Liver (tissue), 9 donors: ENCODE results near the gene BHLHA15. TPM values are rescaled to one million over a fixed set of nuclear protein-coding genes. Genes with fewer than 3 reads are reported as not detected.

ENCODE experiments used
- DNase-seq: peaks from one replicate; pipeline ENCODE4 v3.0.0-alpha.2; 2017; ENCODE audit warnings: low spot score
- H3K27ac ChIP-seq, 2 donors: one replicate each; pipeline ENCODE4 v1.7.0; 2013; ENCODE audit warnings: inconsistent platforms in 2 of 2, low read length in 2 of 2, control low read depth in 1 of 2, low read depth in 1 of 2, mild to moderate bottlenecking in 1 of 2
- H3K27me3 ChIP-seq, 4 donors: one replicate each; pipeline versions ENCODE4 v1.6.1 to v1.7.0; 2013; ENCODE audit warnings: low read length in 3 of 4, inconsistent platforms in 1 of 4, mild to moderate bottlenecking in 1 of 4, moderate library complexity in 1 of 4; ENCODE audit not compliant: control insufficient read depth in 4 of 4, insufficient read depth in 4 of 4
- H3K36me3 ChIP-seq, 4 donors: one replicate each; pipeline versions ENCODE4 v1.6.1 to v1.7.0; 2013; ENCODE audit warnings: low read length in 3 of 4, mild to moderate bottlenecking in 3 of 4, low read depth in 1 of 4, moderate library complexity in 1 of 4; ENCODE audit not compliant: control insufficient read depth in 4 of 4, insufficient read depth in 3 of 4
- H3K4me1 ChIP-seq, 4 donors: one replicate each; pipeline versions ENCODE4 v1.6.1 to v1.7.0; 2013; ENCODE audit warnings: low read length in 3 of 4, mild to moderate bottlenecking in 3 of 4, moderate library complexity in 1 of 4; ENCODE audit not compliant: control insufficient read depth in 4 of 4, insufficient read depth in 4 of 4
- H3K4me3 ChIP-seq, 3 donors: one replicate each; pipeline versions ENCODE4 v1.6.1 to v1.7.0; 2013; ENCODE audit warnings: low read length in 3 of 3, control low read depth in 1 of 3, low read depth in 1 of 3, mild to moderate bottlenecking in 1 of 3
- H3K9ac ChIP-seq, 2 donors: one replicate each; pipeline ENCODE4 v1.7.0; 2013; ENCODE audit warnings: low read length in 2 of 2, mild to moderate bottlenecking in 2 of 2, moderate library complexity in 2 of 2, control low read depth in 1 of 2, low read depth in 1 of 2
- H3K9me3 ChIP-seq, 4 donors: one replicate each; pipeline versions ENCODE4 v1.6.1 to v1.7.0; 2013; ENCODE audit warnings: low read length in 3 of 4; ENCODE audit not compliant: control insufficient read depth in 4 of 4
- EGR1 ChIP-seq, 2 donors: IDR thresholded peaks; 2 replicates each; pipeline ENCODE4 v1.6.1; 2016 to 2018; ENCODE audit warnings: antibody characterized with exemption in 2 of 2, low read depth in 2 of 2
- FOXA1 ChIP-seq: IDR thresholded peaks from 2 replicates; pipeline ENCODE4 v1.6.1; 2016; ENCODE audit warnings: antibody characterized with exemption
- FOXA2 ChIP-seq: IDR thresholded peaks from 2 replicates; pipeline ENCODE4 v1.6.1; 2016; ENCODE audit warnings: antibody characterized with exemption
- GABPA ChIP-seq, 2 donors: IDR thresholded peaks in 1 of 2; conservative IDR thresholded peaks in 1 of 2; 2 replicates each; pipeline ENCODE4 v1.6.1; 2016; ENCODE audit warnings: antibody characterized with exemption in 2 of 2, mild to moderate bottlenecking in 1 of 2, moderate library complexity in 1 of 2
- HNF4A ChIP-seq, 2 donors: conservative IDR thresholded peaks; 2 replicates each; pipeline ENCODE4 v1.6.1; 2016; ENCODE audit warnings: antibody characterized with exemption in 2 of 2, mild to moderate bottlenecking in 2 of 2
- HNF4G ChIP-seq: IDR thresholded peaks from 2 replicates; pipeline ENCODE4 v1.6.1; 2016; ENCODE audit warnings: antibody characterized with exemption
- NR2F2 ChIP-seq: IDR thresholded peaks from 2 replicates; pipeline ENCODE4 v1.6.1; 2016; ENCODE audit warnings: antibody characterized with exemption
- RXRA ChIP-seq, 2 donors: IDR thresholded peaks; 2 replicates each; pipeline ENCODE4 v1.6.1; 2017 to 2018; ENCODE audit warnings: antibody characterized with exemption in 2 of 2, mild to moderate bottlenecking in 1 of 2
- SP1 ChIP-seq: IDR thresholded peaks from 2 replicates; pipeline ENCODE4 v1.6.1; 2018; ENCODE audit warnings: antibody characterized with exemption, mild to moderate bottlenecking
- WGBS: extraction: QIAGEN DNeasy Blood & Tissue Kit; methylation state at CpG from one replicate; pipeline ENCODE4 v1.1.7; 2013; 5-methylcytosine and 5-hydroxymethylcytosine counted together
- polyA plus RNA-seq, 2 donors: library from polyadenylated mRNA; stranded (reverse) in 1 of 2; unstranded in 1 of 2; fragments of 200-250 nt in 1 of 2; fragments of >200 nt in 1 of 2; fragmentation: Nextera tagmentation in 1 of 2; extraction: Ambion mirVana in 1 of 2; gene quantifications; one replicate each; pipeline versions ENCODE4 v1.2.1 to v1.2.3, GENCODE V29; 2013 to 2015
- total RNA-seq, 2 donors: library from RNA; depleted of rRNA; stranded (reverse); fragments of >200 nt; gene quantifications; one replicate each; pipeline ENCODE4 v1.2.3, GENCODE V29; 2014
- TF ChIP-seq, protein P1 (sequence below): fragments of 150-350 bp; IDR thresholded peaks from 2 replicates; pipeline ENCODE4 v1.5.1; 2017; ENCODE audit warnings: improper control_type of control experiment, low read depth, low read length; ENCODE audit not compliant: missing input control
- TF ChIP-seq, protein P2 (sequence below): IDR thresholded peaks from 2 replicates; pipeline ENCODE4 v1.6.1; 2016; ENCODE audit warnings: antibody characterized with exemption
- TF ChIP-seq, protein P3 (sequence below): IDR thresholded peaks from 2 replicates; pipeline ENCODE4 v1.6.1; 2016; ENCODE audit warnings: antibody characterized with exemption, mild to moderate bottlenecking
- TF ChIP-seq, protein P4 (sequence below): IDR thresholded peaks from 2 replicates; pipeline ENCODE4 v1.6.1; 2016; ENCODE audit warnings: antibody characterized with exemption
- donor health status: healthy.
- donor health status: healthy.
- donor health status: healthy.
- donor health status: healthy.
- donor health status: healthy.

The BHLHA15 gene
- total and polyA plus RNA-seq, 4 donors, result 1.0 to 28.9 (median 7.6) TPM

DNA sequence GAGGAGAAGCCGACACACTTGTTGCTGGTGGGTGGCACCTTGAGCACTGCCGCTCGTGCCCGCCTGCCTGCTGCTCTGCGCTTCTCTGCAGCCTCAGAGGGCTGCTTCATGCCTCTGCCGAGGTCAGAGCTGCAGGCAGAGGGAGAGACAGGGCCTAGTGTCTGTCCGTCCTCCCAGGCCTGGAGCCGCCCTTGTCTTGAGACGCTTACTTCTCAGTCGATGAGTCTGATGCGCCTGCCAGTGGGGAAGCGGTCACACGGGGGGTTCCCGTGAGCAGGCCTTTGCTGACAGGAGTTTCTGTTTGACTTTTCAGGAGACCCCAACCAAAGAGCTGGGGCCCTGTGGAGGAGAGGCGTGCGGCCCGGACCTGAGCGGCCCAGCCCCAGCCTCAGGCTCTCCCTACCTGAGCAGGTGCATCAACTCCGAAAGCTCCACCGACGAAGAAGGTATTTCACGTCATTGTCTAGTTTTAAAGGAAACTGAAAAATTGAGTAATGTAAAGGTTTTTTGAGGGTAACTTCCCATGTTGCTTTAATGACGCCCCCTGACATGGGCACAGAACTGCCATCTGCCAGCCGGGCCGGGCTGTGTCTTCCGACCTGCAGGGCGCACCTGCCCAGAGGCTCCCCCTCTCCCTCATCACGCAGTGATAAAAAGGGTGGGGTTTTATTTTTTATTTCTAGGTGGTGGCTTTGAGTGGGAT is 7.8 kb upstream of the BHLHA15 start:
- Histone ChIP-seq H3K9me3 (no peaks in the 10 kb centered on the region), H3K9ac (no peak overlapping the region), H3K27ac (no peak overlapping the region), H3K4me3 (no peak overlapping the region), H3K4me1 (no peaks in the 10 kb centered on the region), H3K36me3 (peaks cover 5 to 27% (median 11%) of the 10 kb centered on the region in 4 donors), H3K27me3 (no peaks in the 10 kb centered on the region)
- 95% methylated on average over 28 of the region's 28 CpGs for WGBS
- no peak for DNase-seq
- TF ChIP-seq HNF4G, result no peak
- TF ChIP-seq SP1, result no peak
- TF ChIP-seq GABPA (IDR thresholded peaks at IDR 0.05 in 1 of 2, conservative IDR thresholded peaks at IDR 0.05 in 1 of 2), result no peak
- TF ChIP-seq, protein P1, sequence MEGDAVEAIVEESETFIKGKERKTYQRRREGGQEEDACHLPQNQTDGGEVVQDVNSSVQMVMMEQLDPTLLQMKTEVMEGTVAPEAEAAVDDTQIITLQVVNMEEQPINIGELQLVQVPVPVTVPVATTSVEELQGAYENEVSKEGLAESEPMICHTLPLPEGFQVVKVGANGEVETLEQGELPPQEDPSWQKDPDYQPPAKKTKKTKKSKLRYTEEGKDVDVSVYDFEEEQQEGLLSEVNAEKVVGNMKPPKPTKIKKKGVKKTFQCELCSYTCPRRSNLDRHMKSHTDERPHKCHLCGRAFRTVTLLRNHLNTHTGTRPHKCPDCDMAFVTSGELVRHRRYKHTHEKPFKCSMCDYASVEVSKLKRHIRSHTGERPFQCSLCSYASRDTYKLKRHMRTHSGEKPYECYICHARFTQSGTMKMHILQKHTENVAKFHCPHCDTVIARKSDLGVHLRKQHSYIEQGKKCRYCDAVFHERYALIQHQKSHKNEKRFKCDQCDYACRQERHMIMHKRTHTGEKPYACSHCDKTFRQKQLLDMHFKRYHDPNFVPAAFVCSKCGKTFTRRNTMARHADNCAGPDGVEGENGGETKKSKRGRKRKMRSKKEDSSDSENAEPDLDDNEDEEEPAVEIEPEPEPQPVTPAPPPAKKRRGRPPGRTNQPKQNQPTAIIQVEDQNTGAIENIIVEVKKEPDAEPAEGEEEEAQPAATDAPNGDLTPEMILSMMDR, result no peak
- TF ChIP-seq RXRA (IDR thresholded peaks at IDR 0.05), result no peak
- no peak for TF ChIP-seq FOXA1
- TF ChIP-seq, protein P2, sequence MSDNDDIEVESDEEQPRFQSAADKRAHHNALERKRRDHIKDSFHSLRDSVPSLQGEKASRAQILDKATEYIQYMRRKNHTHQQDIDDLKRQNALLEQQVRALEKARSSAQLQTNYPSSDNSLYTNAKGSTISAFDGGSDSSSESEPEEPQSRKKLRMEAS, result no peak
- TF ChIP-seq EGR1 (IDR thresholded peaks at IDR 0.05; ENCODE audit: low read depth in 2 of 2), result no peak
- TF ChIP-seq, protein P3, sequence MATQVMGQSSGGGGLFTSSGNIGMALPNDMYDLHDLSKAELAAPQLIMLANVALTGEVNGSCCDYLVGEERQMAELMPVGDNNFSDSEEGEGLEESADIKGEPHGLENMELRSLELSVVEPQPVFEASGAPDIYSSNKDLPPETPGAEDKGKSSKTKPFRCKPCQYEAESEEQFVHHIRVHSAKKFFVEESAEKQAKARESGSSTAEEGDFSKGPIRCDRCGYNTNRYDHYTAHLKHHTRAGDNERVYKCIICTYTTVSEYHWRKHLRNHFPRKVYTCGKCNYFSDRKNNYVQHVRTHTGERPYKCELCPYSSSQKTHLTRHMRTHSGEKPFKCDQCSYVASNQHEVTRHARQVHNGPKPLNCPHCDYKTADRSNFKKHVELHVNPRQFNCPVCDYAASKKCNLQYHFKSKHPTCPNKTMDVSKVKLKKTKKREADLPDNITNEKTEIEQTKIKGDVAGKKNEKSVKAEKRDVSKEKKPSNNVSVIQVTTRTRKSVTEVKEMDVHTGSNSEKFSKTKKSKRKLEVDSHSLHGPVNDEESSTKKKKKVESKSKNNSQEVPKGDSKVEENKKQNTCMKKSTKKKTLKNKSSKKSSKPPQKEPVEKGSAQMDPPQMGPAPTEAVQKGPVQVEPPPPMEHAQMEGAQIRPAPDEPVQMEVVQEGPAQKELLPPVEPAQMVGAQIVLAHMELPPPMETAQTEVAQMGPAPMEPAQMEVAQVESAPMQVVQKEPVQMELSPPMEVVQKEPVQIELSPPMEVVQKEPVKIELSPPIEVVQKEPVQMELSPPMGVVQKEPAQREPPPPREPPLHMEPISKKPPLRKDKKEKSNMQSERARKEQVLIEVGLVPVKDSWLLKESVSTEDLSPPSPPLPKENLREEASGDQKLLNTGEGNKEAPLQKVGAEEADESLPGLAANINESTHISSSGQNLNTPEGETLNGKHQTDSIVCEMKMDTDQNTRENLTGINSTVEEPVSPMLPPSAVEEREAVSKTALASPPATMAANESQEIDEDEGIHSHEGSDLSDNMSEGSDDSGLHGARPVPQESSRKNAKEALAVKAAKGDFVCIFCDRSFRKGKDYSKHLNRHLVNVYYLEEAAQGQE, result no peak
- no peak for TF ChIP-seq NR2F2
- TF ChIP-seq, protein P4, sequence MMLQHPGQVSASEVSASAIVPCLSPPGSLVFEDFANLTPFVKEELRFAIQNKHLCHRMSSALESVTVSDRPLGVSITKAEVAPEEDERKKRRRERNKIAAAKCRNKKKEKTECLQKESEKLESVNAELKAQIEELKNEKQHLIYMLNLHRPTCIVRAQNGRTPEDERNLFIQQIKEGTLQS, result no peak
- no peak for TF ChIP-seq FOXA2

DNA sequence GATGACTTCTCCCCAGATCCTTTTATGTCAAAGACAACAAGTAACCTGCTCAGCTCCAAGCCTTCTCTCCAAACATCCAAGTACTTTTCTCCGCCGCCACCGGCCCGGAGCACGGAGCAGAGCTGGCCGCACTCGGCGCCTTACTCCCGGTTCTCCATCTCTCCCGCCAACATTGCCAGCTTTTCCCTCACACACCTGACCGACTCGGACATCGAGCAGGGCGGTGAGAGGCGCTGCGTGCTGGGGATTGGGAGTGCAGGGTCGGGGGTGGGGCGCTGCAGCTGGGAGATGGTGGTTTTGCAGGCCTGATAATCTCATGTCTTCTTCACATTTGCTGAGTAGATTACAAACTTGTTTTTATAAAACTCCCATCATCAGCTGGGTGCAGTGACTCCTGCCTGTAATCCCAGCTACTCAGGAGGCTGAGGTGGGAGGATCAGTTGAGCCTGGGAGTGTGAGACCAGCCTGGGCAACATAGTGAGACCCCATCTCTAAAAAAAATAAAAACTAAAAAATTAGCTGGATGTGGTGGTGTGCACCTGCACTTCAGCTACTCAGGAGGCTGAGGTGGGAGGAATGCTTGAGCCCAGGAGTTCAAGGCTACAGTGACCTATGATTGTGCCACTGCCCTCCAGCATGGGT is 7.2 kb upstream of the BHLHA15 start:
- 97% methylated on average over 18 of the region's 18 CpGs for WGBS
- H3K27me3 ChIP-seq, result no peaks in the 10 kb centered on the region
- H3K9me3 ChIP-seq, result no peaks in the 10 kb centered on the region
- peaks cover 5 to 27% (median 11%) of the 10 kb centered on the region in 4 donors for H3K36me3 ChIP-seq
- no peak for DNase-seq
- no peak overlapping the region for H3K27ac ChIP-seq
- H3K4me3 ChIP-seq, result no peak overlapping the region
- TF ChIP-seq, protein P3, result no peak
- no peak for TF ChIP-seq HNF4A (conservative IDR thresholded peaks at IDR 0.05)
- no peak overlapping the region for H3K9ac ChIP-seq
- no peaks in the 10 kb centered on the region for H3K4me1 ChIP-seq
